ENCODE results near the gene ESRP2.

The ESRP2 gene

DNA sequence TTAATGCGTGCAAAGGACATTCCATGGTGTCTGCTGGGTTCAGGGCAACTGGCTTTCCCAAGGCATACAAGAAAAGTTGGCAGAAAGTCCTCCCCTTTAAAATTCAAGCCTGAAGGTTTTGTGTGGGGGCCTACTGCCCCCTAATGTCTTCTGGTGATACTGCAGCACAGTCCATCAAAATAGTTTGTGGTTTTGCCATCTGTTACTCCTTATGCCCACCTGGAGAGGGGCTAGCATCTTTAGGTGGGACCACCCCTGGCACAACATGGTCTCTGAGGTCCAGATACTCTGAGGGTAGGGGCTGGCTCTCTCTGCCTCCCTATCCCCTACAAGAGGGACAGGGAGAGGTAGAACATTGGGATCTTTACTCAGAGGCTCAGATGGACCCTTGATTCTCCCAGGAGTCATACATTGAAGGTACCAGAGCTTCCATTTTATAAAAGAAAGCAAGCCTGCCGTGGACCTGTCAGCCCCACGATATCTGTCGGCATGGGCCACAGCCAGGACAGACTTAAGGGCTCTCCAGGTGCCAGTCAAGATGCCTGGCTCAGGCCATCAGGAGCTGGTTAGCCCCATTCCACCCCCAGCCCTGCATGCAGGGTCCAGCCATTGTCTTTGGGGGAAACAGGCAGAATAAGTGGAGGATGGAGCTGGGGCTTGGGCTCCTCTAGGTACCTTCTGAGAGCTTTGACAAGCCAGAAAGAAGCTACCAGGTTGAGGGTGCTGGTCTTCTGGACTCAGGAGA is 6.3 kb downstream of the ESRP2 start:
- DNase-seq = peak; percentile 65 to 82
- TF ChIP-seq GATA1 (IDR thresholded peaks at IDR 0.05; ENCODE audit: low read depth, low read length) (no peak), POLR2A (IDR thresholded peaks at IDR 0.05; ENCODE audit: low read length) (no peak)

- DNase-seq = peak; percentile 27 to 41
- TF ChIP-seq GATA1 (IDR thresholded peaks at IDR 0.05; ENCODE audit: low read depth, low read length) = no peak
- TF ChIP-seq POLR2A (IDR thresholded peaks at IDR 0.05; ENCODE audit: low read length) = no peak
Observed at GRCh38 chr16:68228652-68229051, 7.3 kb downstream of the ESRP2 start.

DNA sequence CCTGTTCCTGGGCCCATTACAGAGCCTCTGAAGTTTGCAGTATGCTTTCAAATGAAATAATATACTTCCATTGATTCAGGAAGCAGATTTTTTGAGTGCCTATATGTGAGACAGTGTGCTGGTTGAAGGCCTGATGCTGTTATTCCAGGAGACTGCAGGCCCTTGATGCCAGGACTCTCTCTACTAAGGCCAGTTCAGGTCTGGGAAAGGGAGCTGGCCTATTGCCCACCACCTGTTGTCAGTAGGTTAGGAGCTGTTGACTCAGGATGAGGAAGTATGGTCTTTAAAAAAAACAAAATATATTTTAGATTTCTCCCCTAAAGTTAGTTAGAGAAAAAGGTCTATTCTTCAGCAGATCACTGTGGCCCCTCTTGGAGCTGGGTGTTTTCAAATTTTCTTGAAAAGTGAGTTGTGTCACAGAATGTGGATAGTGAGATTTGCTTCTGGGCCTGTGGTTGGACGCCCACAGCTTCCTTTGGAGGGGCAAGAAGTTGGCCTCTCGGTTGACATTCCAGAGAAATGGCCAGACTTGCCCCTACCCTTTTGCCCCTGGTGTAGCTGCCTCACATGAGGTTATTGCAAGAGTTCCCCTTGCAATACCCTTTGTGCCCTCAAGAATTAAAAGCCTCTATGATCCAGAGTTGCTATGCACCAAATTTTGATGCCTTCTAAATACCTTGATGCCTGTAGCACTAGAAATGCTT is 7.9 kb downstream of the ESRP2 start:
- TF ChIP-seq POLR2A (IDR thresholded peaks at IDR 0.05; ENCODE audit: low read length) (no peak), GATA1 (IDR thresholded peaks at IDR 0.05; ENCODE audit: low read depth, low read length) (no peak)

GRCh38 chr16:68227183-68227793 is 8.6 kb downstream of the ESRP2 start:
- TF ChIP-seq POLR2A (IDR thresholded peaks at IDR 0.05; ENCODE audit: low read length) (no peak), GATA1 (IDR thresholded peaks at IDR 0.05; ENCODE audit: low read depth, low read length) (no peak)
- DNase-seq = no peak

More for the DNA sequence above, 7.9 kb downstream of the ESRP2 start:
- no peak for DNase-seq

DNA sequence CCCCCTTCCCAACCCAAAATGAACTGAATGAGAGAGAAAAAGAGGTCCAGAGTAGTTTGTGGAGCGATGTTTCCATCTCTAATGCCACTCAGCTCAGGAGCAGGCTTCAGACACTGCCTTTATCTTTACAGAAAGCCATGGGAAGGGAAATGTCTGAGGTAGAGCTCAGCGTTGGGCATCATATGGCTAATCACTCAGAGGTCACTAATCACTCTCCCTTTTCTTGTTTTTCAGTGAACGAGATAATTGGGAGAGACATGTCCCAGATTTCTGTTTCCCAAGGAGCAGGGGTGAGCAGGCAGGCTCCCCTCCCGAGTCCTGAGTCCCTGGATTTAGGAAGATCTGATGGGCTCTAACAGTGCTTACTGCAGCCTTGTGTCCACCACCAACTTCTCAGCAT is 9.8 kb downstream of the ESRP2 start:
- TF ChIP-seq POLR2A (IDR thresholded peaks at IDR 0.05; ENCODE audit: low read length) (no peak), GATA1 (IDR thresholded peaks at IDR 0.05; ENCODE audit: low read depth, low read length) (no peak)
- DNase-seq = no peak

DNA sequence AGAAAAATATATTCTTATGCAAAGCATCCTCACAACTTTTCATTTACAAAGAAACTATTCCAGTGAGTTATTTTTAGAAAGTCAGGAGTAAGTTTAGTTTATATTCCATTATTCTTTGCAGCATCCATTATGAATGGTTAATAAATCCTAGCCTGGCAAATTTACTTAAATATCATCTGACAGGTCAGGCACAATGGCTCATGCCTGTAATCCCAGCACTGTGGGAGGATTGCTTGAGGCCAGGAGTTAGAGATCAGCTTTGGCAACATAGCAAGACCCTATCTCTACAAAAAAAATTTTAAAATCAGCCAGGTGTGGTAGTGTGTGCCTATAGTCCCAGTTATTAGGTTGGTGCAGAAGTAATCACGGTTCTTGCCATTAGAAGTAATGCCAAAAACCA is 12.9 kb downstream of the ESRP2 start:
- DNase-seq = no peak
- no peak for TF ChIP-seq POLR2A (IDR thresholded peaks at IDR 0.05; ENCODE audit: low read length)
- no peak for TF ChIP-seq GATA1 (IDR thresholded peaks at IDR 0.05; ENCODE audit: low read depth, low read length)

- TF ChIP-seq POLR2A (IDR thresholded peaks at IDR 0.05; ENCODE audit: low read length) (no peak), GATA1 (IDR thresholded peaks at IDR 0.05; ENCODE audit: low read depth, low read length) (no peak)
- DNase-seq = no peak
Observed at GRCh38 chr16:68219725-68220351, 16.1 kb downstream of the ESRP2 start.

DNA sequence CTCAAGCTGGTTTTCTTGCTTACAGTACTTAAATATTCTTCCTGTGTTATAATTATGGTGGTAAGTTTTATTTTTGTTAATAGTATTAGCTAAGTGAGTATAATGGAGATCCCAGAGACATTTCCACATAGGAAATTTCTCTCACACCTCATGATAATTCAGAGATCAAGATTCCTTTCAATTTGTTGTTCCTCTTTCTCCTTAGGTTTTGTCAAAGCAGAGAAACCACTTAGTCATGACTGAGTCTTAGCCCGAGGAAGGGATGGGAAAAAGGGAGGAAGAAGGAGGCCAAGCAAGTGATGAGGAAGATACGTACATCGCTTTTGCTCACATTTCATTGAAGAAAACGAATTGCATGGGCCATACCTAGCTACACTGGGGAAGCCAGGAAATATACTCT is 18.4 kb downstream of the ESRP2 start:
- TF ChIP-seq GATA1 (IDR thresholded peaks at IDR 0.05; ENCODE audit: low read depth, low read length) (no peak), POLR2A (IDR thresholded peaks at IDR 0.05; ENCODE audit: low read length) (no peak)
- DNase-seq = no peak

- DNase-seq = no peak
- TF ChIP-seq POLR2A (IDR thresholded peaks at IDR 0.05; ENCODE audit: low read length) = no peak
- no peak for TF ChIP-seq GATA1 (IDR thresholded peaks at IDR 0.05; ENCODE audit: low read depth, low read length)
Observed at GRCh38 chr16:68216240-68216639, 19.7 kb downstream of the ESRP2 start.

DNA sequence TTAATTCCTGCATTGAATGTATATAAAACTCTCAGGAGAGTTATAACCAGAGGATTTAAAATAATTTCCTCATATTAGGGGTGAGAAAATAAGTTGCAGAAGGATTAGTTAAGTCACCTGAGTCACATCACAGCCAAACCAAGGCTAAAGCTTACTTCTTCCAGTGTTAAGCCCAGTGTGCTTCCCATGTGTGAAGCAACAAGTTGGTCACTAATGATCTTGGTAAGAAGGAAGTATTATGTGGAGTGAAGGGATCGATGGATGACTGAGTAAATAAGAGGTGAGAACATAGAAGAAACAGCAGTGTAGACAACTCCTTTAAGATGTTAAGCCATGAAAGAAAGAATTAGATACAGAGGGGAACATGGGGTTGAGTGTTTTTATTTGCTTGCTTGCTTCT is 20.6 kb downstream of the ESRP2 start:
- DNase-seq = no peak
- no peak for TF ChIP-seq GATA1 (IDR thresholded peaks at IDR 0.05; ENCODE audit: low read depth, low read length)
- TF ChIP-seq POLR2A (IDR thresholded peaks at IDR 0.05; ENCODE audit: low read length) = no peak

- no peak for DNase-seq
- no peak for TF ChIP-seq GATA1 (IDR thresholded peaks at IDR 0.05; ENCODE audit: low read depth, low read length)
- no peak for TF ChIP-seq POLR2A (IDR thresholded peaks at IDR 0.05; ENCODE audit: low read length)
Observed at GRCh38 chr16:68214726-68215125, 21.2 kb downstream of the ESRP2 start.

DNA sequence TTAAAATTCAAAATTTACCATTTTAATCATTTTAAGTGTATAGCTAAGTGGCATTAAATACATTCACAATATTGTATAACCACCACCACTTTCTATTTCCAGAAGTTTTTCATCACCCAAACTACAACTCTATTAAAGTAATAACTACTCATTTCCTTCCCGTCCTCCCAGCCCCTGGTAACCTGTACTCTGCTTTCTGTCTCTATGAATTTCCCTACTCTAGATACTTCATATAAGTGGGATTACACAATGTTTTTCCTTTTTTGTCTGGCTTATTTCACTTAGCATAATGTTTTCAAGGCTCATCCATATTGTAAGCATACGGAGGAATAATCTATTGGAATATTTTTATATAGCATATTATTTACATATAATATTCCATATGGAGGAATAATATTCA is 29.7 kb downstream of the ESRP2 start:
- no peak for DNase-seq
- TF ChIP-seq POLR2A (IDR thresholded peaks at IDR 0.05; ENCODE audit: low read length) (no peak), GATA1 (IDR thresholded peaks at IDR 0.05; ENCODE audit: low read depth, low read length) (no peak)

- TF ChIP-seq GATA1 (IDR thresholded peaks at IDR 0.05; ENCODE audit: low read depth, low read length) (no peak), POLR2A (IDR thresholded peaks at IDR 0.05; ENCODE audit: low read length) (no peak)
- DNase-seq = no peak
Observed at GRCh38 chr16:68202091-68202519, 33.8 kb downstream of the ESRP2 start.
